NCI-H82 treated with DMSO at 0.1 percent for 48 hours (cell line): ENCODE results near the gene LSM11.

Experiments used
- DNase-seq: peaks from one replicate; lab custom pipeline; 2025; ENCODE audit not compliant: unreplicated experiment; lab: John Stamatoyannopoulos, UW

Gene LSM11

GRCh38 chr5:157766902-157767301 is 23.4 kb downstream of the LSM11 start:
- no peak for DNase-seq

GRCh38 chr5:157767689-157768088 is 24.2 kb downstream of the LSM11 start:
- no peak for DNase-seq

DNA sequence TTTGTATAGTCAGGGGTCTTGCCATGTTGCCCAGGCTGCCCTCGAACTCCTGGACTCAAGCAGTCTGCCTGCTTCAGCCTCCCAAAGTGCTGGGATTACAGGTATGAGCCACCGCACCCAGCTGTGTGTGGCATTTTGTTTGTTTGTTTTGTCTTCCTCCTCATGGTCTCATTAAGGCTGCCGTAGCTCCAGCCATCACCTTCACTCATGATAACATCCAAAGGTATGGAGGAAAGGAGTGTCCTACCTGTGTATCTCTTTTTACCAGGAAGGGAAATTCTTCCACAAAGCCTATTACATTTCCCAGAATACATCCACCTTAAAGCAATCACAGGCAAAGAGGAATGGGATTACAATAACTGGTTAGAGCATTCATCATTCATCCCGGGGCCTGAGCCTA is 27.2 kb downstream of the LSM11 start:
- no peak for DNase-seq

GRCh38 chr5:157772127-157772526 is 28.6 kb downstream of the LSM11 start:
- DNase-seq, result no peak

GRCh38 chr5:157778121-157778805 is 34.8 kb downstream of the LSM11 start:
- no peak for DNase-seq

- DNase-seq, result no peak
These were observed 35.7 kb downstream of the LSM11 start for GRCh38 chr5:157779221-157779620.

DNA sequence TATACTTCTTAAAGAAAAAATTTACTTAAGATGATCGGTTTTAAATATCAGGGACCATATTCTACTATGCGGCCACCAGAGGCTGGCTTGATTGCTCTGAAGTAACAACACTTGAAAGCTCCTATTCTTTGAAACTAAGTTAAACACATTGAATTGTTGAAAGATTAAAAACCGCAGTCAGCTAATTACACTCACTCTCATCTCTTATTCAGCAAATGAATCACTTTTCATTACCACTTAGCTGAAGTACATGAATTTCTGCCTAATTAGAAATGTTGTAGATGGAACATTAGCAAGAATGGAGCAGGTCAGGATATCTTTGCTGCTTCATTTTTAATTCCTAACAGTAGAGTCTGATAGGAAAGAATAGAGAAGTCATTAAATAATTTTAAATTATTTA is 42.3 kb downstream of the LSM11 start:
- no peak for DNase-seq

DNA sequence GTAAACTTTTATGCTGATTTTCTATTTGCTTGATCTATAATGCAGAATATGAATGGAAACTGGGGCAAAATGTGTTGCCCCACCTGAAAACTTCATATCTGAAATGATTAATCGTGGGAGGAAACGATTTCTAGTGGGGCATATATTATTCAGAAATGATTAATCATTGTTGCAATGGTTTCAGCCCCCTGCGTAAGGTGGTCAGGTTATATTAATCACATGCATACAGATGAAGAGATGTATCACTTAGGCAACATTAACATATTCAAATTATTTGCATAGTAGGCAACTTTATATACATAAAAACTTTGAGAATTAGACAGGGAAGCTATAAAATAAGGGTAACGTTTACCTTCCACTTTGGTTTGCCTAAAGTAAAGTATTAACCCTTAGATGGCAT is 49.8 kb downstream of the LSM11 start:
- DNase-seq, result no peak

GRCh38 chr5:157799578-157799977 is 56.1 kb downstream of the LSM11 start:
- no peak for DNase-seq

DNA sequence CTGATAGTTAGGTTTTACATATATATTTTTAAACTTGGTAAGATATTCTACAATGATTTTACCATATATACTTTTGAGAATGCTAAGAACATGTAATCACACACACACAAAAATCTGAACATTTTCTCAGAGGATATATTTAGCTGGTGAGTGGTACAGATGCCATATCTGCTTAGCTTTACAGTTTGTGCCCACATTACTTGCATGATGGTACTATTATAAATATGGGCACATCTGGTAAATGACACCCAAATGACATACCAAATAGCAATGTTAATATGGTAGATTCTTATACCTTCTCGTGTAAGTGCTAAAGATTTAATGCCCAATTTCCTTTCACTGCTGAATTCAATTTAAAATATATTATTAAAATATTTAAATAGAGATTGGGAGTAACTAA is 56.6 kb downstream of the LSM11 start:
- no peak for DNase-seq

DNA sequence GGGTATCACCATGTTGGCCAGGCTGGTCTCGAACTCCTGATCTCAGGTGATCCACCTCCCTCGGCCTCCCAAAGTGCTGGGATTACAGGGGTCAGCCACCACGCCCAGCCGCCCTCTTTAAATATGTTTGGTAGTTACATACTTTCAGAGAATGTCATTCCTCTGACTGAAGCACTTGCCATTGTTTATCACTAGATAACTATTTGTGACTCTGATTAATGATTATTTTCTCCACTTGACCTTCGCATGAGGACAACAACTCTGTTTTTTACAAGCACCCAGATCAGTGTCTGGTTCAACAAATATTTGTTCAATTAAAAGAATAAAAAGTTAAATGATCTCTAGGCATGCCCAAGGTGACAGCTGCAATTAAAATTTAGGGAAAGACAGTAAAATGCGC is 59.2 kb downstream of the LSM11 start:
- no peak for DNase-seq

DNA sequence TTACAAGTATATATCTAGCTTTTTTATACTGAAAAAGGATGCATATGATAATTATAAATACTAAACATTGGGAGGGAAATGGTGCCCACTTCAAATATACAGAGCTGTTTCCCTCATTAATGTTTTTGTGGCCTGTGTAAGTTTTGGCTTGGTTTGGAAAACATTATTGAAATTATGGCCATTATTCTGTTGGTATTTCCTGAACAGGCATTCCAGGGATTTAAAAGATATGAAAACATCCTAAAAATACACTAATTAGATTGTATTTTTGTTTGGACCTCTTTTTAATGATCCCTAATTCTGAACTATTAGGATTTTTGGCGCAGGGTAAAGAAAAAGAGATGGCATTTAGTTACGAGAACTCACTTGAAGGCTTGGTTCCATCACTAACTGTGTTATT is 64.5 kb downstream of the LSM11 start:
- no peak for DNase-seq
